Bladder microvascular endothelial cell (primary cell): Measurements from ENCODE around the gene CXorf49. TPM values are rescaled to one million over a fixed set of nuclear protein-coding genes. Genes with fewer than 3 reads are reported as not detected.

ENCODE experiments used
- total RNA-seq: library from RNA; depleted of rRNA; stranded (reverse); fragments of >200 nt; gene quantifications from 2 replicates; pipeline ENCODE4 v1.2.3, GENCODE V29; 2014

CXorf49 gene
- not detected in 2 replicates for total RNA-seq

DNA sequence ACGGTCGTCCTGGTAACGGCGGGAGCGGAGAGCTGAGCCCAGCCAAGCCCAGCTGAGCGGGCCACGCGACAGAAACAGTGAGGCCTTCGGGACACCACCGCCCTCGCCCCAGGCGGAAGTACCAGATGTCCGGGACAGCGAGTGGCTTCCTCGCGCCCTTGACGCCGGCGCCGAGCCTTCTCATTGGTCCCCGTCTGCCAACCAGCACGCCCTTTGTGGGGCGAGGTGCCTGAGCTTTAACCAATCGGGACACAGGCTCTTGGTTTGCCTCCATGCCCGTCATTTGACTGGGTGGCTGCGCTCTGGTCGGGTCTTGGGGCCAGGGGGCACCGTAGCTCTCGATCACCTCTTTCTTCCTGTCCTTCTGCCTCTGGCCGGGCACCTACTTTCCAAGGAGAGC is at the start of gene CXorf49:
Gene CXorf49 (minus strand): TSS at position 101 of the 400 bp plus-strand sequence. CDS start 134 bp downstream, outside the sequence.

DNA sequence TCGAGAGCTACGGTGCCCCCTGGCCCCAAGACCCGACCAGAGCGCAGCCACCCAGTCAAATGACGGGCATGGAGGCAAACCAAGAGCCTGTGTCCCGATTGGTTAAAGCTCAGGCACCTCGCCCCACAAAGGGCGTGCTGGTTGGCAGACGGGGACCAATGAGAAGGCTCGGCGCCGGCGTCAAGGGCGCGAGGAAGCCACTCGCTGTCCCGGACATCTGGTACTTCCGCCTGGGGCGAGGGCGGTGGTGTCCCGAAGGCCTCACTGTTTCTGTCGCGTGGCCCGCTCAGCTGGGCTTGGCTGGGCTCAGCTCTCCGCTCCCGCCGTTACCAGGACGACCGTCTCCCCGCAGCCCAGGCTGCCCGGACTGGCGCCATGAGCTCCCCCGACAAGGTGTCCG is 45.0 kb upstream of the CXorf49 start, which contains the start of gene CXorf49B:
Gene CXorf49B (plus strand): TSS at position 301 of the 400 bp plus-strand sequence. CDS start 75 bp downstream, at position 376.

DNA sequence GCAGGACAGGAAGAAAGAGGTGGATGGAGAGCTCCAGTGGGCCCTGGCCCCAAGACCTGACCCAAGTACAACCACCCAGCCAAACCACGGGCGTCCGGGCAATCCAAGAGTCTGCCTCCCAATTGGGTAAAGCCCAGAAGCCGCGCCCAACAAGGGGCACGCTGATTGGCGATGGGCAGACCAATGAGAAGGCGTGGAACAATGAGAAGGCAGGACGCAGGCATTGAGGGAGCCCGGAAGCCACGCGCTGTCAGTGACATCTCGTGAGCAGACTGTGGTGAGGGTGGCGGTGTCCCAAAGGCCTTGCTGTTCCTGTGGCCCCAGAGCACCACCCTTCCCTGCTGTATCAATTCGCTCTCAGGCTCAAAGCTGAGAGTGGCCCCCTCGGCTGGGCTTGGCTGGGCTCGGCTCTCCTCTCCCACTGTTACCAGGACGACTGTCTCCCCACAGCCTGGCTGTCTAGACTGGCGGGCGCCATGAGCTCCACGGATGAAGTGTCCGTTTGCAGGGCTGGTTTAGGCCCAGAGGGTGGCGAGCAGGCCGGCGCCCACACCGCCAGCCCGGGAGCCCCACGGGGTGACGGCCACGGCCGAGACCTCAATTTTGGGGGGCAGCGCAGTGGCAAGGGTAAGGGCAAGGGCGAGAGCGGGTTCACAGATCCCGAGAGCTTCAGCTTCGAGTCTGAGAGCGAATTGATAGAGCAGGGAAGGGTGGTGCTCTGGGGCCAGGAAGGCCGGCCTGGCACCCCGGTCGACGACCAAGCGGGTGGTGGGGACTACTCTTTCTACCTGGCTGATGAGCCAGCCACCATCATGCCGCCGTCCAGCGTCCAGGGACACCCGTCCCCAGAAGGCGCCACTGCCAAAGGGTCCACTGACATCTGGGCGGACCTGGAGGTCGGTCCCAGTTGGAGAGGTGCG is 50.5 kb downstream of the CXorf49 start, which contains the start of gene LOC101059915:
Gene LOC101059915 (plus strand): TSS at position 219 of the 920 bp plus-strand sequence.

Other genes with a start within 250 kb of the CXorf49 start
- 54.4 and 139 TPM in 2 replicates for gene OGT, start 185.2 kb downstream of the CXorf49 start, total RNA-seq
- 1.9 and 3.2 TPM in 2 replicates for gene GCNA, start 139.8 kb downstream of the CXorf49 start, total RNA-seq
- gene CXCR3, start 99.8 kb downstream of the CXorf49 start, total RNA-seq, result not detected in 2 replicates
- not detected in 2 replicates for gene CXorf49B, start 45.1 kb upstream of the CXorf49 start, total RNA-seq
- 12.8 and 30.8 TPM in 2 replicates for gene NHSL2, start 192.6 kb upstream of the CXorf49 start, total RNA-seq